NCI-H1417 treated with DMSO at 0.1 percent for 48 hours (cell line): Measurements from ENCODE around the gene MATCAP1.

Experiments used
- DNase-seq: peaks from one replicate; lab custom pipeline; 2025; lab: John Stamatoyannopoulos, UW

The MATCAP1 gene

DNA sequence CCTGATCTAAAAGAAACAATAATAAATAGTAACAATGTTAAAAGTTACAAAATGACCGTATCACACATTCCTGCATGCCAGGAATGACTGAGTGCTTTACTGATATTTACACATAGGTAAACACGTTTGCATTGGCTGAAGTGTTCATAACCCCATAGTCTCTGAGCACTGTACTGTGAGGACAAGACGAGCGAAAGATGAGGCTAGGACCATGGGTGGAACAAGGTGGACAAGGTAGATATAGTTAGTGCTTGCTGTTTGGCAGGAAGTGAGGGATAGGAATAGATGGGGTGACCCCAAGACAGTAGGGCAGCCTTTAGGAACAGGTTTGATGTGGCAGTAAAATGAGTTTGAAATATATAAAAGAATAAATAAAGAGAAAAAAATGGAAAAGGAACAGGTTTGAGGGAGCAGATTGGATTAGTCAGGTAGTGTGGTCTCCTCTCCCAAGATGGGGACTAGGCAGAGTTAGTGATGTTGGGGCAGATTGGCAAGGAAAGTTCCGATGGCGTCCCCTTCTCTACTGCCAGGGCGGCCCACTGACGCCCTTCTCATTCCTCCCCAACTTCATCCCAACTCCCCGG lies 7.7 kb upstream of the MATCAP1 start:
- DNase-seq = no peak

- DNase-seq = no peak
Observed at GRCh38 chr16:67190448-67191399, 7.0 kb upstream of the MATCAP1 start.

DNA sequence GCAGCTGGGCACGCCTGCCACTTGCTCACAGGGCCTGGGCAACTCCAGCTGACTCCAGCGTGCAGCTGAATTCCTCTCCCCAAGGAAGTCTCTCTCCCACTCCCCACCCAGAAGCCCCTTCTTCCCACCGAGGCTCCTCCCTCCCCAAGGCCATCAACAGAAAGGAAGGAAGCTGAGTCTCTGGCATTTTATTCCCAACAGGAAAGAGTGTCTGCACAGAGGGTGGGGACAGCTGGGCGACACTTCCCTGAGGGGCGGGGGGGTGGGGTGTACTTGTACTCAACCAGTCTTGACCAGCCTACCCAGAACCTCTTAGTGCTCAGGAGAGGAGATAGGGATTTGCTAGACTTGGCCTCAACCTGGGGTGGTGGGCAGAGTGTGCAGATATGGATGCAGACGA lies 6.3 kb upstream of the MATCAP1 start, which contains the start of gene EXOC3L1:
Gene EXOC3L1 (minus strand): TSS at position 96 of the 400 bp plus-strand sequence. CDS start 460 bp downstream, outside the sequence.
- DNase-seq = no peak

DNA sequence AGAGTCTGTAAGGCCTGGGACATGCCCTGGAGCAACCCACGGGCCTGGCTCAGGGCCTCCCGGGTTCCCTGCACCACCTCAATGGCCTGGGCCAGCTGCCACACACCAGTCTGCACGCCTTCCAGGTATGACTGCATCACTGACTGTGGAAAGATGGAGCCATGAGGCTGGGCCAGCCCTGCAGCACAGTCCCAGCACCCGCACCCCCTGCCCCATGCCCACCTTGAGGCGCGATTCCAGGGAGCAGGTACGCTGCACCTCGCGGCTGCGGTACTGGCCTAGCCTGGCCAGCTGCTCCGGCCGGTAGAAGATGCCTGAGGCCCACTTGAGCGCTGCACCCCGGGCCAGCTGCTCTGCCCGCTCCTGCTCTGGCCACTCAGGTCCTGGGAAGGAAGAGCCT lies 5.0 kb upstream of the MATCAP1 start:
- no peak for DNase-seq

DNA sequence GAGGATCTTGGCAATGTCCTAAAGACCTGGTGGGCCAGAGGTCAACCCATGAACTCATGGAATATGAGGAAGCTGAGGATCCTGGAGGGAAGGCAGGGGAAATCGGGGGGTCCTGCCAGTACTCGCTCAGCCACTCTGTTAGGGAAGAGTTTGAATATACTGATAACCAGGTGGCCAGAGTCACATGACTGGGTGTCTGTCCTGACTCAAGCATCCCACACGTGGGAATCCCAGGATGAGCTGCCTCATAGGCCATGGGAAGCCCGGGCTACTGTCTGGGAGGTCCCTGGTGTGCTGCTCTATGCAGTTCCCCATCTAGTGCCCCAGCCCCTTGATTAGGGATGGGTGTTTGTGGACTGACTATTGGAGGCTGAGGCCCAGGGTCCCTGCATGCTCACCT lies 4.6 kb upstream of the MATCAP1 start:
- DNase-seq = no peak

GRCh38 chr16:67187175-67187890 lies 3.6 kb upstream of the MATCAP1 start:
- DNase-seq = no peak

- no peak for DNase-seq
Observed at GRCh38 chr16:67186550-67186950, 2.8 kb upstream of the MATCAP1 start.

GRCh38 chr16:67185651-67186134 lies 1.9 kb upstream of the MATCAP1 start:
- no peak for DNase-seq

- no peak for DNase-seq
Observed at GRCh38 chr16:67184995-67185650, 1.4 kb upstream of the MATCAP1 start.

DNA sequence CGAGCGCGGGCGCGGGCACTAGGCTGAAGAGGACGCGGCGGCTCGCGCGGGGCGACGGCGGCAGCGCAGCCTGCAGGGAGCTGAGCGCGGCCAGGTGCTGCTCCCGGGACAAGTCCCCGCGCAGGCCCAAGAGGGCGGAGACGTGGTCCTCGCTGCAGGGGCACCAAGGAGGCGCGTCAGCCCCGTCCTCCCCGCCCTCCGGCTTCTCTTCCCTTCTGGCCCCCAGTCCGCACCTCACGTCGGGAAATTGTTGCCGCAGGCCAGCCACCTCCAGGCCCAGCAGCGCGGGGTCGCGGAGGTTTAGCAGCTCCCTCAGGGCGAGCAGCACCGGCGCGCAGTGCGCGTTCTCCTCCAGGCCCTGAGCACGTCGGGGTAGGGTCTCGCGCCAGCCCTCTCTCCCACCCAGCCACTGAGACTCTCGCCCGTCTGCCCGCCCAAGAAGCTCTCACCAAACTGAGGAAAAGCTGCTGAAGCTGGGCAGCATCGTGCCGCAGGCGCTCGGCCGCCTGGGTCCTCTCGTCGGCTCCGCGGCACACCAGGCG lies 761 bp upstream of the MATCAP1 start:
- DNase-seq = no peak

- no peak for DNase-seq
Observed at GRCh38 chr16:67183284-67183626, 508 bp downstream of the MATCAP1 start.

DNA sequence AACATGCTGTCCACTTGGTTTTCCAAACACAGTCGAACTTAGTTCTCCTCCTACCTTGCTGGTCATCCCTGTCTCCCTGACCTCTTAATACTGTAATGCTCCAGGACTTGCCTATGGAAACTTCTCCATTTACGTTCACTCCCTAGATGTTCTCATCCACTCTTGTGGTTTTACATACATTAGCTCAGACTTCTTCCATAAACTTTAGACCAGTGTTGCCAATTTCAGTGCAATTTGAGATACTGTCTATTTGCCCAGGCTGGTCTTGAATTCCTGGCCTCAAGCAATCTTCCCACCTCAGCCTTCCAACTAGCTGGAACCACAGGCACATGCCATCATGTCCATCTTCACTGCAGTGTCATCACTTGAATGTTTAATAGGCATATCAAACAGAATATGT lies 1.5 kb downstream of the MATCAP1 start:
- no peak for DNase-seq

GRCh38 chr16:67181346-67181745 lies 2.4 kb downstream of the MATCAP1 start:
- no peak for DNase-seq

- no peak for DNase-seq
Observed at GRCh38 chr16:67180166-67180565, 3.6 kb downstream of the MATCAP1 start.

- DNase-seq = no peak
Observed at GRCh38 chr16:67179421-67180080, 4.2 kb downstream of the MATCAP1 start.

- peak; percentile 55 for DNase-seq
Observed at GRCh38 chr16:67177743-67178699, 5.7 kb downstream of the MATCAP1 start.

DNA sequence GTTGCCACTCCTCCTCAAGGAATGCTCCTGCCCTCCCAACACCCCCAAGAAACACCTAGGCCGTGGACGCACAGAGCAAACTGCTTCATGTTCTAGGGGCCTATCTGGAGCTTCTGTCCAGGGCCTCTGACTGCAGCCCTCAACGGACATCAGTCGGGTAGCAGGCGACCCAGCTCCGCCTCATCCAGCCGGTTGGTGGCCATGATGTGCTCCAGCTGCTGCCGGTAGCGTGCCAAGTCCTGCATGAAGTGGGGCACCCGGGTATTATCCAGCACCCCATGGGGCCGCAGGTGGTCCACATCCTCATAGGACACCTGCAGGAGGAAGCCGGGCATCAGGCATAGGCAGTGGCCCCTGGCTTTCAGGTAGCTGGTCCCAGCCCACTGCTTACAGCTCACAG lies 7.1 kb downstream of the MATCAP1 start:
- no peak for DNase-seq

- no peak for DNase-seq
Observed at GRCh38 chr16:67174706-67175231, 9.0 kb downstream of the MATCAP1 start.

GRCh38 chr16:67173808-67174705 lies 9.7 kb downstream of the MATCAP1 start:
- no peak for DNase-seq
